Stimulated activated CD8-positive, alpha-beta memory T cell treated with anti-CD3 and anti-CD28 coated beads, Interleukin-4, amount 100 ng/mL, for 48 hours (primary cell): ENCODE results near the gene IRF4.

ENCODE experiments used
- DNase-seq: peaks from one replicate; pipeline ENCODE4 v3.0.0-alpha.2; 2020

IRF4 gene

DNA sequence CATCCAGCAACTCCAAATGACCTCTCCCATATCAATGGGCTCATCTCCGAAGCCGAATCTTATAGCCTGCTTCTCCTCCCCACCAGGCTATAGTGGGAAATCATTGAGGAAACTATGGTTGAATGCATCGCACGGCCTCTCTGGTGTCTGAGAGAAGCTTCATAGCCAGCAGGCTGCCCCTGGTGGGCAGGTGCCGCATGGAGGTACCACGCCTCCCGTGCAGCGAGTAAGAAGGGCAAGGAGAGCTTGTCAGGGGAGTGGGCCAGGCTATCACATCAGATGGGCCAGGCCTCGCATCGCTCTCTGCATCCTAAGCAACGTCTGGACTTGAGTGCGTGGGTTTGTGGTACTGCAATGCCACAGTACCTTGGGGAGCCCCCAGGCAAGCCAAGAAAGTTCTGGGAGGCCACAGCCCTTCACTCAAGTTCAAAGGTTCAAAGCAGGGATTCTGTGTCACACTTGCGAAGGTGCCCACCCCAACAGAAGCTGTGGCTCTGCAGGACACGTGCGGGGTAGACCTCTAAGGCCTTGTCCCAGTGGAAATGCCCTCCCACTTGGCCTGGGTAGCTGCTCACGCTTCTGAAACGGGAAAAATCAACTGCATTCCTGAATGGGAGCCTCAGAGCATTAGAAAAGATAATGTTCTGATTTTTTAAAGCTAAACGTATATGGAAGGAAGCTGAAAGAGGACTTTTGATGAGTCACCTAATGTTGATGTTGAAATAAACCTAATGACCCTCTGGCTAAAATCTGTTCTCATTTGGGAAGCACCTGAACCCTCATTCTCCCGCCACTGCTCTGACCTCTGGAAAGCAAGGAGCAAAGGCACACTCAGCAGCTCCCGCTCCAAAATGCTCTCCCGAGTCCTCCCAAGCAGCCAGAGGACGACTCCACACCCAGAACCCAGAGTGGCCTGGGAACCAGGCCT lies 8.4 kb upstream of the IRF4 start:
- no peak for DNase-seq

DNA sequence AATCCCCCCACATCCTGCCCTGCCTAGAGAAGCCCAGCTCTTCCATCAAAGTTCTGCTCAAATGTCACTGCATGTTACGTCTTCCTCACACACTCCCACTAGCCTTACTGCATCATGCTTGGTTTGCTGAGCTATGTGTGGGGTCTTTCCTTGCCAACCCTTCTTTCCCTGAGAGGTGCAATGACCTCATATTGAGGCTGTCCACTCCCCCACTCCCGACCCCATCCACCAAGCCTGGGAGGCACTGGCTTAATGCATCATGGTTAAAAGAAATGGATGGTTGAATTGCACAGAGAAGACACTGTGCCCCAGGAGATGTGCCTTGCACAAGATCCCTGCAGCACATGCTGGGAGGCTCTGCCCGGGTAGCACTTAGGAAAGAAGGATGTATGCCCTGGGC lies 7.7 kb upstream of the IRF4 start:
- no peak for DNase-seq

DNA sequence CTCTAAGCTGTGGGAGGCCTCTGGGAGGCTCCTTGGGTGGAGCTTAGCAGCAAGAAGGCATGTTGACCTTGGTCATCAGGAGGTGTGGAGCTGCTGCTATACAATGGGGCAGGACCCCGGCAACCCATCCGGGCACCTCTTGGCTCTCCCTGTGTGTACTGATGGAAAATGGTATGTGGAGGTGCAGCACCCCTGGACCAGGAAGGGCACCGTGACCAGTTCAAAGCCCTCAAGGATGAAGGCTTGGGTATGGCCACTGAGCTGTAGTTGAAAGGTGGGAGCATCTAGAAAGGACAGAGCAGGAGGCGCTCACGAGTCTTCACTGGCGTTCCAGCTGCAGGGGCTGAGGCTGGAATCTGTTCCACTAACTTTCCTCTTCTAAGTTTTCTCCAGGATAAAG lies 6.7 kb upstream of the IRF4 start:
- DNase-seq, result no peak

DNA sequence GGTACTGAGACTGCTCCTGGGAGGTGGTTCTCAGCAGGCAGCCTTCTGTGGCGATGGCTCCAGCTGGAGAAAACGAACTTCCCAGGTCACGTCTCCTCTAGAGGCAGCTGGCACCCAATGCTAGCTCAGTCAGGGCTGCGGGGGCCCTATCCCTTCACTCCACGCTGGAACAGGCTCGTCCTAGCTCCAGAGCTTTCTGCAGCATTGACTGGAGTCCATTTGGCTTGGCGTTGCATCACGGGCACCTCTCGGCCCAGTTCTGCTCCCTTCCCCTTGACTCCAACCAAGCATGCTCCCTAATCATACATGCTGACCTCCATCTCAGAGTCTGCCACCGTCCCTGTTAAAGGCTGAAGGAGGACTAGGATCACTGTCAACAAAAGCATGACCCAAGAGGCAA lies 5.9 kb upstream of the IRF4 start:
- no peak for DNase-seq

GRCh38 chr6:386688-387266 lies 4.8 kb upstream of the IRF4 start:
- DNase-seq, result no peak

DNA sequence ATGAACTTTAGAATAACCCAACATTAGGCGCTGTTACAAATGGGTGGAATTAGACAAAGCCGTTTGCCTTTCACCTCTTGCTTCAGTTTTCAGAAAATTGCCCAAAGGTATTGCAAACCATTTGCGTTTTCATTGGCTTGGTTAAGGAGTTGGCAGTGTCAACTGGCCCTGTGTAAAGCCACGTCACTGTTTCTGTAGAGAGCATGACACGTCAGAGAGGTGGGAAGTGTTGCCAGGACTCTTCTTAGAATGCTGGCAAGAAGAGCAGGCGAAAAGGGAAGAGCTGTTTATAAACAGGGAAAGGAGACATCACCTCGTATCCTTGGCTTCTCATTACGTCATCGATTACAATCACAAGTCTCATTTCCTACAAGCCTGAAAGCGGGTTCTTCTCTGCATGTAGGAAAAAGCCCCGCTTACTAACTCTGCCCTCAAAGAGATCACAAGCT lies 4.2 kb upstream of the IRF4 start:
- no peak for DNase-seq

GRCh38 chr6:388202-388903 lies 3.2 kb upstream of the IRF4 start:
- no peak for DNase-seq

DNA sequence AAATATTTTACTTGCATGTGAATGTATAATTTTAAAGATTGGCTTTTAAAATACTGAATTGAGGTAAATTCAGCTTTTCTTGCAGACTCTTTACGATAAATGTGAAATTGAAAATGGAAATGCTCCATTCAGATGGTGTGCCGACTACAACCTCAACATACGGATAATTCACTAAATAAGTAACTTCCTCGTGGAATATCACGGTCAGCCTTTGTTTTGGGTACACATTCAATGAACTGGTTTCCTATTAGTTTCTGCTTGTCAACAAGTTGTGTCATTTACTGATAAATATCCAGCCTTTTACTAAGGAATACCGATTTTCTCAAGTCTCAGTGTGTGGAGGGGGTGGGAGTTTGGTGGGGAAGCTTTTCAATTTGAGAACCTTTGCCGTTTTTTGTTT lies 2.4 kb upstream of the IRF4 start:
- no peak for DNase-seq

- DNase-seq, result peak; percentile 29
Observed at GRCh38 chr6:389622-390021, 1.9 kb upstream of the IRF4 start.

DNA sequence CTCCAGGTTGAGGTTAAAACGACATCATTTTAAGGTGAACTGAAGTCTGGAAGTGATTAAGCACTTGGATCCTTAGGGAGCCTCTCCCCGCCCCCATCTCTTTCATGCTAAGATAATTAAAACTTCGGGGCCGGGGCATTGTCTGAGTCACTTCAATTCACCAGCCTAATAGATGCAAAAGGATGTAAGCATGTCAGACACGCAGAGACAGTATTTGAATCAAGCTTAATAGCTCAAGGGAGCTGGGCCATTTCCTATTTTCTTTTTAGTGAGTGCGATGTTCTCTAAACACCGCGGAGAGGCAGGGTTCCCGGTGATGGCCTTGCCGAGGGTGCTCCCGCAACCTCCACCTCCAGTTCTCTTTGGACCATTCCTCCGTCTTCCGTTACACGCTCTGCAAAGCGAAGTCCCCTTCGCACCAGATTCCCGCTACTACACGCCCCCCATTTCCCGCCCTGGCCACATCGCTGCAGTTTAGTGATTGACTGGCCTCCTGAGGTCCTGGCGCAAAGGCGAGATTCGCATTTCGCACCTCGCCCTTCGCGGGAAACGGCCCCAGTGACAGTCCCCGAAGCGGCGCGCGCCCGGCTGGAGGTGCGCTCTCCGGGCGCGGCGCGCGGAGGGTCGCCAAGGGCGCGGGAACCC lies 516 bp upstream of the IRF4 start:
- DNase-seq, result peak; percentile 74

DNA sequence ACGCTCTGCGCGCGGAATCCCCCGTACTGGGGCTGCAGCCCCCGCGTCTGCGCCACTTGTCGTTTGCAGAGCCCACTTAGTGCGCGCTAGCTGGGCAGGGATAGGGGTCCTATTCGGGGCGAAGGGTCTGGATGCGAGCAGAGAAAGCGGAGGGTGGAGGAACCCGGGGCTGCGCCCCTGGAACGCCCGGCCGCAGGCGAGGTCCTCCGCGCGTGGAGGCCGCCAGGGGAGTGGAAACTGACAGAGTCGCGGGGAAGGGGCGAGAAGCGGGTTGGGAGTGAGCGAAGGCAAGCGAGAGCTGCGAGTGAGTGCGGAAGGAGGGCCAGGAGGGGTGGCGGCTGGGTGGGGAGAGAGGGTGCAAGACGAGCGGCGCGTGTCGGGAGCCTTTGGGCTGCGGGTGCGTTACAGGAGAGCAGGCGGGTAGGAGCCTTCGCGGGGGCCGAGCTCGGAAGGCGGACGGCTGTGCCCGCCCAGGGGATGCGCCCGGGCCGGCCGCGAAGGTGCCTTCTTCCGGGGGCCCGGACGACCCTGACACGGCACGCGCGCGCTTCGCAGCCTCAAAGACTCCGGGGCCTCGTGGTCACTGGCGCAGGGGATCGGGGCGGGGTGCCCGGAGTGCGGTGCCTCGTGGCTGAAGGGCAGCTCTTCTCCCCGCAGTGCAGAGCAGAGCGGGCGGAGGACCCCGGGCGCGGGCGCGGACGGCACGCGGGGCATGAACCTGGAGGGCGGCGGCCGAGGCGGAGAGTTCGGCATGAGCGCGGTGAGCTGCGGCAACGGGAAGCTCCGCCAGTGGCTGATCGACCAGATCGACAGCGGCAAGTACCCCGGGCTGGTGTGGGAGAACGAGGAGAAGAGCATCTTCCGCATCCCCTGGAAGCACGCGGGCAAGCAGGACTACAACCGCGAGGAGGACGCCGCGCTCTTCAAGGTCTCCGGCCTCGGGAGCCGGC lies 1.2 kb downstream of the IRF4 start:
- DNase-seq, result peak; percentile 55

GRCh38 chr6:393391-394221 lies 2.1 kb downstream of the IRF4 start:
- DNase-seq, result peak; percentile 50

- peak; percentile 29 for DNase-seq
Observed at GRCh38 chr6:394641-395289, 3.2 kb downstream of the IRF4 start.

DNA sequence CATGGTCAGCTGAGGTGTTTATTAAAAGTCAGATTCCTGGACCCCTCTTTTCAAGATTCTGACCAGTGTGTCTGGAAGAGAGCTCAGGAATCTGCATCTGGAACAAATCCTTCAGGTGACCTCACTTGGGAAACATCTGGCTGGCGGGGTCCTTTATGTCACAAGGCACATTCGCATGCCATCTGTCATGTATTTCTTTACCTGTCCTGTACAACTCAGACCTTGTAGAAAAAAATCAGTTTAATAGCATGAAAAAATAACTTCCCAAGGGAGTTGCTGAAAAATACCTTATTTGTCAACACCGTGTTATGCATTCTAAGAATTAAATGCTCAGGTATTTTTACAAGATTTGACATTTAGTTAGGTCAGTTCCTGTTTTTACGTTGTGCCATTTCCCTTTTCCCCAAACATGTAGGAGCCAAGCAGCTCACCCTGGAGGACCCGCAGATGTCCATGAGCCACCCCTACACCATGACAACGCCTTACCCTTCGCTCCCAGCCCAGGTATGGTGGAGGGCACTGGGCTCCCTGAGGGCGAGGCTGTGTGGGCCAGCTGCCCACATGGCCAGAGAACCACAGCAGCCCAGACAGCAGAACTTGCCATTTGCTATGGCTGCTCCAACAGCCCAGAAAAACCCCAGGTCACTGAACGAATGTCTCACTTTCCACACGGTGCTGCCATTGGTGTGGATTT lies 4.0 kb downstream of the IRF4 start:
- DNase-seq, result peak; percentile 29

GRCh38 chr6:396126-396520 lies 4.6 kb downstream of the IRF4 start:
- DNase-seq, result no peak

- DNase-seq, result peak; percentile 24
Observed at GRCh38 chr6:397056-397455, 5.5 kb downstream of the IRF4 start.

DNA sequence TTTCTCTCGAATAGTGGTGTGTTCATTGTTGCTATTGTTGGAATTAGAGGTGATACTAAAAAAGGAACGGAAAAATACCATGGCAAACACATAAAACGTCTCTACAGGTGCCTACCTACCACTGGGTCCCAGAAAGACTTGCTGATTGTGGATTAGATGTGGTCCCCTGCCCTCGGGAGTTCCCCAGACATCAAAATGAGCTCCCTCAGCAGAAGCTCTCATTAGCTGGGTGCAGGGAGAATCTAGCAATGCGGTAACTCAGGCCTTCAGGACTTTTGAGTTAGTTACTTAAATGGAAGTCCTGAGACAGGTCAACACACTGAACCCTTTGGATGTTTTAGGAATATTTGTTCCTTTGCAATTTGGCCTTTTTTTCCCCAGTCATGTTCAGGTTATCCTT lies 6.1 kb downstream of the IRF4 start:
- peak; percentile 22 for DNase-seq

- DNase-seq, result peak; percentile 10
Observed at GRCh38 chr6:398065-398464, 6.5 kb downstream of the IRF4 start.

- DNase-seq, result peak; percentile 35
Observed at GRCh38 chr6:398558-399078, 7.1 kb downstream of the IRF4 start.
